Measurements from ENCODE around the gene PGAP1. TPM values are rescaled to one million over a fixed set of nuclear protein-coding genes. Genes with fewer than 3 reads are reported as not detected.

PGAP1 gene
- total RNA-seq, 1 experiment from 2014 or later: 21.0 TPM

DNA sequence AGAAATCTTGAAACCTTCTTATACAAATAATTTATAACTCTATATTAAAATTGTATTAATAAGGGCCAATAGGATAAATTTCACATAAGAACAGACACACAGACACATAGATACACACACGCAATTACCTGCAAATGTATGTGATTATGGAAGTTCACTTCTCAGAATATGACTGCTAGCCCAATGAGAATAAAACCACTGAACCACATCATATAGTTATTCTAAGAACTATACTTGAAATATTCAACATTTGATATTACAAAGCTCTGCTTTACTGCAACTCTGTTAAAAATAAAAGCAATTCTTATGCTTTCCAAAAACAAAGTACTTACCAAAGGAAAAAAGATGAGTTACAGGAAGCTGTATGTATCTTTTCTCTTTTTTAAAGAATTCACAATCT, 51.1 kb downstream of the PGAP1 start:
- Mint-ChIP-seq H3K27me3 (ENCODE audit: low read depth) (no peaks in the 10 kb centered on the region), H3K27ac (no peak overlapping the region), H3K9me3 (no peaks in the 10 kb centered on the region), H3K4me1 (no peaks in the 10 kb centered on the region), H3K36me3 (ENCODE audit: insufficient read depth in 1 of 3, low read depth in 3 of 3) (peaks cover 10 to 36% (median 36%) of the 10 kb centered on the region in 3 experiments; a peak in 6 of 7 replicates), H3K4me3 (no peak overlapping the region)
- Histone ChIP-seq H4K91ac (ENCODE audit: insufficient read length, low read depth, low read length) (no peak overlapping the region), H3T11ph (ENCODE audit: low read length) (no peak overlapping the region), H3K4me1 (ENCODE audit: insufficient read depth, low read length) (no peaks in the 10 kb centered on the region), H3K14ac (ENCODE audit: insufficient read depth, low read length) (no peak overlapping the region), H3K56ac (ENCODE audit: insufficient read length, low read depth, low read length) (no peak overlapping the region), H3K27ac (ENCODE audit: insufficient read length, low read depth, low read length) (no peak overlapping the region), H3K27me3 (ENCODE audit: insufficient read depth, low read length) (no peaks in the 10 kb centered on the region), H3K79me2 (ENCODE audit: insufficient read depth, low read length) (no peaks in the 10 kb centered on the region), H2BK20ac (ENCODE audit: low read depth, low read length, poor library complexity, severe bottlenecking) (no peak overlapping the region), H2BK12ac (ENCODE audit: insufficient read length, low read depth, low read length) (no peak overlapping the region), H4K5ac (ENCODE audit: insufficient read length, low read depth, low read length) (no peak overlapping the region), H2AFZ (ENCODE audit: low read length) (no peak overlapping the region), H3K79me1 (ENCODE audit: insufficient read depth, low read depth, low read length, poor library complexity, severe bottlenecking) (no peaks in the 10 kb centered on the region), H3K18ac (ENCODE audit: insufficient read length, low read depth, low read length) (no peak overlapping the region), H3K9ac (ENCODE audit: extremely low read depth, insufficient read length, low read length) (no peak overlapping the region), H4K8ac (replicated peaks; ENCODE audit: insufficient read length, low read depth, low read length) (no peak overlapping the region), H3K23ac (ENCODE audit: insufficient read length, low read depth, low read length) (no peak overlapping the region), H2BK120ac (ENCODE audit: low read depth, low read length, poor library complexity, severe bottlenecking) (no peak overlapping the region), H4K20me1 (ENCODE audit: control insufficient read depth, insufficient read depth, insufficient read length) (no peaks in the 10 kb centered on the region), H3K4ac (ENCODE audit: low read depth, low read length) (no peak overlapping the region), H2AK5ac (ENCODE audit: insufficient read length, low read length) (no peak overlapping the region), H3K4me2 (ENCODE audit: insufficient read depth, insufficient read length, low read length) (no peak overlapping the region), H2BK15ac (ENCODE audit: low read depth, low read length) (no peak overlapping the region), H2BK5ac (ENCODE audit: insufficient read length, low read length) (no peak overlapping the region), H3K9me3 (ENCODE audit: control insufficient read depth, low read depth, low read length) (no peaks in the 10 kb centered on the region), H3K23me2 (ENCODE audit: insufficient read length, low read depth, low read length, poor library complexity, severe bottlenecking) (no peaks in the 10 kb centered on the region)
- TF ChIP-seq, protein P1, sequence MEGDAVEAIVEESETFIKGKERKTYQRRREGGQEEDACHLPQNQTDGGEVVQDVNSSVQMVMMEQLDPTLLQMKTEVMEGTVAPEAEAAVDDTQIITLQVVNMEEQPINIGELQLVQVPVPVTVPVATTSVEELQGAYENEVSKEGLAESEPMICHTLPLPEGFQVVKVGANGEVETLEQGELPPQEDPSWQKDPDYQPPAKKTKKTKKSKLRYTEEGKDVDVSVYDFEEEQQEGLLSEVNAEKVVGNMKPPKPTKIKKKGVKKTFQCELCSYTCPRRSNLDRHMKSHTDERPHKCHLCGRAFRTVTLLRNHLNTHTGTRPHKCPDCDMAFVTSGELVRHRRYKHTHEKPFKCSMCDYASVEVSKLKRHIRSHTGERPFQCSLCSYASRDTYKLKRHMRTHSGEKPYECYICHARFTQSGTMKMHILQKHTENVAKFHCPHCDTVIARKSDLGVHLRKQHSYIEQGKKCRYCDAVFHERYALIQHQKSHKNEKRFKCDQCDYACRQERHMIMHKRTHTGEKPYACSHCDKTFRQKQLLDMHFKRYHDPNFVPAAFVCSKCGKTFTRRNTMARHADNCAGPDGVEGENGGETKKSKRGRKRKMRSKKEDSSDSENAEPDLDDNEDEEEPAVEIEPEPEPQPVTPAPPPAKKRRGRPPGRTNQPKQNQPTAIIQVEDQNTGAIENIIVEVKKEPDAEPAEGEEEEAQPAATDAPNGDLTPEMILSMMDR (conservative IDR thresholded peaks at IDR 0.05): no peak
- DNase-seq: no peak
- WGBS (ENCODE audit: extremely low coverage, insufficient read length, low lambda C conversion rate): no CpG with 5 or more reads among the region's 1 CpG
